Skeletal muscle satellite cell (primary cell): ENCODE results near the gene HPCAL1. TPM values are rescaled to one million over a fixed set of nuclear protein-coding genes. Genes with fewer than 3 reads are reported as not detected.

ENCODE experiments used
- H3K27me3 ChIP-seq: 2 replicates; pipeline ENCODE4 v1.7.0; 2013; ENCODE audit warnings: low read length; ENCODE audit not compliant: control insufficient read depth, insufficient read depth
- H3K36me3 ChIP-seq: 2 replicates; pipeline ENCODE4 v1.7.0; 2013; ENCODE audit warnings: mild to moderate bottlenecking, control low read depth, low read length; ENCODE audit not compliant: insufficient read depth
- H3K4me1 ChIP-seq: 2 replicates; pipeline ENCODE4 v1.7.0; 2013; ENCODE audit warnings: low read length; ENCODE audit not compliant: control insufficient read depth, insufficient read depth
- H3K4me2 ChIP-seq: 2 replicates; pipeline ENCODE4 v1.7.0; 2013; ENCODE audit warnings: mild to moderate bottlenecking, low read length
- H3K4me3 ChIP-seq: 2 replicates; pipeline ENCODE4 v1.7.0; 2013; ENCODE audit warnings: low read length
- H3K9ac ChIP-seq: 2 replicates; pipeline ENCODE4 v1.7.0; 2013; ENCODE audit warnings: mild to moderate bottlenecking, low read depth, low read length, moderate library complexity
- H3K9me3 ChIP-seq: replicated peaks from 2 replicates; pipeline ENCODE4 v1.7.0; 2013; ENCODE audit warnings: mild to moderate bottlenecking, control low read depth, low read length
- total RNA-seq: library from RNA; depleted of rRNA; stranded (reverse); fragments of >200 nt; gene quantifications from 2 replicates; pipeline ENCODE4 v1.2.3, GENCODE V29; 2012; rRNA removed

The HPCAL1 gene
- 24.2 and 28.4 TPM in 2 replicates for total RNA-seq

- H3K27me3 ChIP-seq: no peaks in the 10 kb centered on the region
- peaks cover 24% of the 10 kb centered on the region for H3K4me1 ChIP-seq
- peak within 1 kb of the TSS; percentile 92 for H3K4me2 ChIP-seq
Measured at GRCh38 chr2:10302479-10303180, at the start of gene HPCAL1. Gene HPCAL1 (plus strand): TSS chr2:10302904. CDS start chr2:10419758, 116,854 bp downstream.

GRCh38 chr2:10253596-10254372 lies 48.9 kb upstream of the HPCAL1 start:
- no peak overlapping the region for H3K9ac ChIP-seq
- H3K4me3 ChIP-seq: no peak overlapping the region
- H3K4me2 ChIP-seq: no peak overlapping the region
- H3K4me1 ChIP-seq: peaks cover 9% of the 10 kb centered on the region
- no peaks in the 10 kb centered on the region for H3K36me3 ChIP-seq
- peaks cover 8% of the 10 kb centered on the region for H3K9me3 ChIP-seq
- peaks cover 11% of the 10 kb centered on the region for H3K27me3 ChIP-seq

More at GRCh38 chr2:10302479-10303180, at the start of gene HPCAL1:
- H3K36me3 ChIP-seq: peaks cover 3% of the 10 kb centered on the region
- H3K9ac ChIP-seq: peak within 1 kb of the TSS; percentile 84
- H3K4me3 ChIP-seq: peak within 1 kb of the TSS; percentile 96
- no peaks in the 10 kb centered on the region for H3K9me3 ChIP-seq

- H3K4me3 ChIP-seq: no peak overlapping the region
- no peaks in the 10 kb centered on the region for H3K36me3 ChIP-seq
- H3K27me3 ChIP-seq: peaks cover 9% of the 10 kb centered on the region
- H3K4me1 ChIP-seq: peaks cover 9% of the 10 kb centered on the region
- peaks cover 8% of the 10 kb centered on the region for H3K9me3 ChIP-seq
- H3K9ac ChIP-seq: no peak overlapping the region
- H3K4me2 ChIP-seq: peak overlapping the region; percentile 66
Measured at GRCh38 chr2:10254373-10255188, 48.1 kb upstream of the HPCAL1 start.

GRCh38 chr2:10255189-10256030 lies 47.3 kb upstream of the HPCAL1 start:
- H3K27me3 ChIP-seq: peaks cover 9% of the 10 kb centered on the region

GRCh38 chr2:10256031-10256514 lies 46.6 kb upstream of the HPCAL1 start:
- peaks cover 9% of the 10 kb centered on the region for H3K27me3 ChIP-seq
- peaks cover 9% of the 10 kb centered on the region for H3K4me1 ChIP-seq
- H3K4me3 ChIP-seq: no peak overlapping the region
- H3K9me3 ChIP-seq: no peaks in the 10 kb centered on the region
- no peak overlapping the region for H3K4me2 ChIP-seq
- H3K36me3 ChIP-seq: no peaks in the 10 kb centered on the region
- H3K9ac ChIP-seq: no peak overlapping the region

More at GRCh38 chr2:10255189-10256030, 47.3 kb upstream of the HPCAL1 start:
- Histone ChIP-seq H3K4me1 (peaks cover 9% of the 10 kb centered on the region), H3K4me3 (no peak overlapping the region), H3K4me2 (peak overlapping the region; percentile 66), H3K9ac (no peak overlapping the region), H3K9me3 (peaks cover 3% of the 10 kb centered on the region), H3K36me3 (no peaks in the 10 kb centered on the region)

GRCh38 chr2:10256515-10257031 lies 46.1 kb upstream of the HPCAL1 start:
- Histone ChIP-seq H3K4me2 (no peak overlapping the region), H3K9me3 (no peaks in the 10 kb centered on the region), H3K36me3 (no peaks in the 10 kb centered on the region), H3K4me1 (peaks cover 9% of the 10 kb centered on the region), H3K4me3 (no peak overlapping the region), H3K27me3 (peaks cover 9% of the 10 kb centered on the region), H3K9ac (no peak overlapping the region)

GRCh38 chr2:10257036-10257435 lies 45.7 kb upstream of the HPCAL1 start:
- no peak overlapping the region for H3K9ac ChIP-seq
- H3K36me3 ChIP-seq: no peaks in the 10 kb centered on the region
- no peaks in the 10 kb centered on the region for H3K9me3 ChIP-seq
- H3K4me2 ChIP-seq: no peak overlapping the region
- peaks cover 9% of the 10 kb centered on the region for H3K27me3 ChIP-seq
- H3K4me3 ChIP-seq: no peak overlapping the region
- peaks cover 9% of the 10 kb centered on the region for H3K4me1 ChIP-seq

- no peak overlapping the region for H3K4me3 ChIP-seq
- no peak overlapping the region for H3K4me2 ChIP-seq
- H3K9me3 ChIP-seq: no peaks in the 10 kb centered on the region
- H3K9ac ChIP-seq: no peak overlapping the region
- peaks cover 9% of the 10 kb centered on the region for H3K4me1 ChIP-seq
- peaks cover 9% of the 10 kb centered on the region for H3K27me3 ChIP-seq
- no peaks in the 10 kb centered on the region for H3K36me3 ChIP-seq
Measured at GRCh38 chr2:10257500-10258147, 45.1 kb upstream of the HPCAL1 start.

- Histone ChIP-seq H3K27me3 (peaks cover 13% of the 10 kb centered on the region), H3K4me2 (no peak overlapping the region), H3K36me3 (no peaks in the 10 kb centered on the region), H3K9me3 (no peaks in the 10 kb centered on the region), H3K9ac (no peak overlapping the region), H3K4me1 (peaks cover 9% of the 10 kb centered on the region), H3K4me3 (no peak overlapping the region)
Measured at GRCh38 chr2:10258326-10258725, 44.4 kb upstream of the HPCAL1 start.

GRCh38 chr2:10258726-10259125 lies 44.0 kb upstream of the HPCAL1 start:
- no peak overlapping the region for H3K4me3 ChIP-seq
- no peaks in the 10 kb centered on the region for H3K9me3 ChIP-seq
- peaks cover 13% of the 10 kb centered on the region for H3K27me3 ChIP-seq
- no peaks in the 10 kb centered on the region for H3K36me3 ChIP-seq
- H3K9ac ChIP-seq: no peak overlapping the region
- peaks cover 9% of the 10 kb centered on the region for H3K4me1 ChIP-seq
- H3K4me2 ChIP-seq: no peak overlapping the region
